BJ (cell line): ENCODE measurements around the gene RGL4. TPM values are rescaled to one million over a fixed set of nuclear protein-coding genes. Genes with fewer than 3 reads are reported as not detected.
"Not testable (repeated sequence)": the region's sequence is repeated elsewhere in the genome, so short reads cannot be mapped to it uniquely, and the experiment has no call there.

ENCODE experiments used
- CTCF ChIA-PET: fragments of 350-600 bp; formaldehyde crosslinking; extraction: SDS; loops from one replicate; lab custom pipeline; 2021; ENCODE audit warnings: antibody characterized with exemption, inconsistent platforms; lab: Yijun Ruan, JAX
- POLR2A ChIA-PET: fragments of 300-600 bp; sonication (Branson Sonifier 250); formaldehyde crosslinking; extraction: SDS; loops from one replicate; lab custom pipeline; 2021; ENCODE audit warnings: antibody characterized with exemption; lab: Charles Lee
- DNase-seq: peaks from one replicate; pipeline ENCODE4 v3.0.0-alpha.2; 2011; ENCODE audit warnings: low read depth
- H3K27me3 ChIP-seq: 2 replicates; pipeline ENCODE4 v1.6.0; 2011; ENCODE audit warnings: low read length; ENCODE audit not compliant: control insufficient read depth, insufficient read depth
- H3K36me3 ChIP-seq: 2 replicates; pipeline ENCODE4 v1.5.1; 2011; ENCODE audit warnings: low read length; ENCODE audit not compliant: control insufficient read depth, insufficient read depth
- H3K4me3 ChIP-seq: 2 replicates; pipeline ENCODE4 v1.5.1; 2011; ENCODE audit warnings: low read depth, mild to moderate bottlenecking, control low read depth, low read length
- CTCF ChIP-seq: IDR thresholded peaks from 2 replicates; pipeline ENCODE4 v1.5.1; 2011; ENCODE audit warnings: low read depth, mild to moderate bottlenecking, control low read depth, inconsistent platforms, low read length, moderate library complexity; ENCODE audit not compliant: insufficient read depth
- polyA plus RNA-seq: library from polyadenylated mRNA; depleted of rRNA; stranded (reverse); fragments of >200 nt; gene quantifications from 2 replicates; pipeline ENCODE4 v1.2.3, GENCODE V29; 2011

RGL4 gene
- polyA plus RNA-seq, 1 experiment: not detected

GRCh38 chr22:23718371-23719165 is 27.8 kb downstream of the RGL4 start:
- Histone ChIP-seq H3K27me3 (no peaks in the 10 kb centered on the region), H3K4me3 (no peak overlapping the region), H3K36me3 (peaks cover 8% of the 10 kb centered on the region)
- CTCF ChIA-PET: no interaction called here
- POLR2A ChIA-PET: no interaction called here
- DNase-seq: no peak
- TF ChIP-seq CTCF: no peak

GRCh38 chr22:23720855-23721254 is 30.0 kb downstream of the RGL4 start:
- no peaks in the 10 kb centered on the region for H3K27me3 ChIP-seq
- DNase-seq: no peak
- H3K4me3 ChIP-seq: no peak overlapping the region
- no peaks in the 10 kb centered on the region for H3K36me3 ChIP-seq
- TF ChIP-seq CTCF: no peak
- POLR2A ChIA-PET: no interaction called here
- CTCF ChIA-PET: interaction anchor here (0.6 kb wide), 1 partner anchor 1742 kb away, joined by 3 read pairs; no protein-coding TSS in a partner anchor

- Histone ChIP-seq H3K27me3 (no peaks in the 10 kb centered on the region), H3K4me3 (no peak overlapping the region), H3K36me3 (no peaks in the 10 kb centered on the region)
- TF ChIP-seq CTCF: no peak
- CTCF ChIA-PET: interaction anchor here (0.8 kb wide), 1 partner anchor 132 kb away, joined by 3 read pairs; no protein-coding TSS in a partner anchor
- no peak for DNase-seq
- POLR2A ChIA-PET: interaction anchor here (0.5 kb wide), 1 partner anchor 9 kb away, joined by 3 read pairs; no protein-coding TSS in a partner anchor
These were observed 31.3 kb downstream of the RGL4 start for GRCh38 chr22:23722160-23722559.

- CTCF ChIA-PET: no interaction called here
- H3K4me3 ChIP-seq: no peak overlapping the region
- H3K27me3 ChIP-seq: no peaks in the 10 kb centered on the region
- no peak for DNase-seq
- no peak for TF ChIP-seq CTCF
- POLR2A ChIA-PET: interaction anchor here (0.5 kb wide), 1 partner anchor 10 kb away, joined by 3 read pairs; no protein-coding TSS in a partner anchor
- H3K36me3 ChIP-seq: no peaks in the 10 kb centered on the region
These were observed 31.9 kb downstream of the RGL4 start for GRCh38 chr22:23722724-23723123.

GRCh38 chr22:23728108-23728507 is 37.3 kb downstream of the RGL4 start:
- H3K4me3 ChIP-seq, H3K36me3 ChIP-seq, H3K27me3 ChIP-seq, POLR2A ChIA-PET, DNase-seq, CTCF ChIA-PET: not testable (repeated sequence)

GRCh38 chr22:23737696-23738095 is 46.9 kb downstream of the RGL4 start:
- CTCF ChIA-PET: interaction anchor here (1.5 to 1.6 kb wide), 2 partner anchors 27 to 112 kb away, joined by 3 to 4 read pairs; no protein-coding TSS in a partner anchor
- Histone ChIP-seq H3K4me3 (no peak overlapping the region), H3K36me3 (peaks cover 5% of the 10 kb centered on the region), H3K27me3 (no peaks in the 10 kb centered on the region)
- TF ChIP-seq CTCF: no peak
- DNase-seq: no peak
- POLR2A ChIA-PET: no interaction called here
